Measurements from ENCODE around the gene RGSL1. TPM values are rescaled to one million over a fixed set of nuclear protein-coding genes. Genes with fewer than 3 reads are reported as not detected.

Gene RGSL1
- total RNA-seq, 1 donor = not detected

DNA sequence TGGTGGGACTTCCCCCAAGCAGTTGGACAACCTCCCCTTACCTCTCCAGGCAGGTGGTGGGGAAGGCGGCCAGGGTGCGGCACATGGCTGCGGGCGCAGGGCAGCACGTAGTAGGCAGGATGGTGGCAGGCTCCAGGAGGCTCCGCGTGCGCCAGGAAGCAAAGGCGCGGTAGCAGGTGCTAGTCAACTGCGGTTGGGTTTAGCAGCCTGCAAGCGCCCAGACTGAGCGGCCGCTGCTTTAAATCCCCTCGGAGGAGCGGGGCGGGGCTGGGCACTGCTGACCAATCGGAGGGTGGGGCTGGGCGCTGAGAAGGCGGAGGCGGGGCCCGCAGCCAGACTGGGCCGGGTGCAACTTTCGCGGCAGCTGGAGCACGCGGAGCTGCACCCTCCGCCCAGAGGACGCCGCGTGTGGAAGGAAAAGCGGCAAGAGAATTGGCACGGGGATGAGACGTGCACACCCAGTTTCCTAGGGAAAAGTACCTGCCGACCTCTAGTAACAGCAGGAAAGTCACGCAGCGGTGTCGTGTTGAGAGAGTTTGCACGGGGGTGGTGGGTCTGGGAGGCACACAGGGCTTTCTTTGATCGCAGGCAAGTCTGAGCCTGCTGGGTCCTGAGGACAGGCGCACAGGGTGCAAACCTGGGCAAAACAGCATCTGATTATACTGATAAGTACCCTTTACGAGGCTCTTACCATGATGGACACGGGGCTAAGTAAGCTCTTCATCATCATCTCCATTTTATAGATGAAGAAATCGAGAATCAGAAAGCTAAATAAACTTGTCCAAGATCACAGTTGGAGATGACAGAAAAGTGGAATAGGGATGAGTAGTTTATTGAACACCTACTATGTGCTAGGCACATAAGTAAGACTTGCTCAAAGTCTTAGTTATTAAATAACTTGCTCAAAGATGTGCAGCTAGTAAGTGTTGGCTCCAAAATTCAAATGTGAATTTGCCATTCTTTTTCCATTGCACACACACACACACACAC is 154.5 kb downstream of the RGSL1 start, which contains the start of gene RGS16:
Gene RGS16 (minus strand): TSS at position 215 of the 990 bp plus-strand sequence. CDS start 130 bp downstream, at position 85.
- Histone ChIP-seq H3K27me3 (ENCODE audit: insufficient read depth, low read length) (peaks cover 3% of the 10 kb centered on the region), H3K27ac (ENCODE audit: low read depth, low read length) (no peak within 1 kb of the TSS), H2AFZ (ENCODE audit: low read length) (peak within 1 kb of the TSS; percentile 89), H3K4me1 (ENCODE audit: insufficient read depth, low read length) (peaks cover 10% of the 10 kb centered on the region), H3K9me3 (ENCODE audit: low read depth, low read length) (no peaks in the 10 kb centered on the region), H3K79me2 (ENCODE audit: insufficient read depth, low read length) (no peaks in the 10 kb centered on the region), H3K36me3 (ENCODE audit: insufficient read depth, low read length) (no peaks in the 10 kb centered on the region), H4K20me1 (ENCODE audit: insufficient read depth, low read length) (no peaks in the 10 kb centered on the region), H3K4me2 (ENCODE audit: insufficient read depth, low read length) (peak within 1 kb of the TSS; percentile 81), H3K4me3 (ENCODE audit: insufficient read depth, low read length) (peak within 1 kb of the TSS; percentile 65)
- peak; percentile 97 for DNase-seq (ENCODE audit: insufficient read length, low spot score, missing footprints)
- TF ChIP-seq, protein P1, sequence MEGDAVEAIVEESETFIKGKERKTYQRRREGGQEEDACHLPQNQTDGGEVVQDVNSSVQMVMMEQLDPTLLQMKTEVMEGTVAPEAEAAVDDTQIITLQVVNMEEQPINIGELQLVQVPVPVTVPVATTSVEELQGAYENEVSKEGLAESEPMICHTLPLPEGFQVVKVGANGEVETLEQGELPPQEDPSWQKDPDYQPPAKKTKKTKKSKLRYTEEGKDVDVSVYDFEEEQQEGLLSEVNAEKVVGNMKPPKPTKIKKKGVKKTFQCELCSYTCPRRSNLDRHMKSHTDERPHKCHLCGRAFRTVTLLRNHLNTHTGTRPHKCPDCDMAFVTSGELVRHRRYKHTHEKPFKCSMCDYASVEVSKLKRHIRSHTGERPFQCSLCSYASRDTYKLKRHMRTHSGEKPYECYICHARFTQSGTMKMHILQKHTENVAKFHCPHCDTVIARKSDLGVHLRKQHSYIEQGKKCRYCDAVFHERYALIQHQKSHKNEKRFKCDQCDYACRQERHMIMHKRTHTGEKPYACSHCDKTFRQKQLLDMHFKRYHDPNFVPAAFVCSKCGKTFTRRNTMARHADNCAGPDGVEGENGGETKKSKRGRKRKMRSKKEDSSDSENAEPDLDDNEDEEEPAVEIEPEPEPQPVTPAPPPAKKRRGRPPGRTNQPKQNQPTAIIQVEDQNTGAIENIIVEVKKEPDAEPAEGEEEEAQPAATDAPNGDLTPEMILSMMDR (IDR thresholded peaks at IDR 0.05; ENCODE audit: extremely low read depth, low read depth, low read length) = no peak

DNA sequence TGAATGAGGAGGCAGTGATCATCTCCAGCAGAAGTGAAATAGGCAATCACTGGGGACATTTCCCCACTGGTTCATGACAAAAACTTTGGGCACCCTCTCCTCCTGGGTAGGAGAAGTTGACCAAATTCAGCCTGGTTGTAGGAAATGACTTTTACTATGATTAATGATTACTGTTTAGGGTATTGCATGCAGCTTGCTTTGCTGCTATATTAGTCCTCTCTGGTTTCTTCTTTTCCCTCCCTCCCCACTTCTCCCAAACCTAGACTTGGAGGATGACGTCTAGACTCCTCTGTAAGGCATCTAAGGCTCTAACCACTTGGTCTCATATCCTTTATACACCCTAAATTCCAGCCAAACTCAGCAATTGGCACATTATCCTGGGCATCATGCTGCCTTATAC is 157.6 kb downstream of the RGSL1 start:
- H3K79me2 ChIP-seq (ENCODE audit: insufficient read depth, low read length) = no peaks in the 10 kb centered on the region
- peaks cover 3% of the 10 kb centered on the region for H3K27me3 ChIP-seq (ENCODE audit: insufficient read depth, low read length)

DNA sequence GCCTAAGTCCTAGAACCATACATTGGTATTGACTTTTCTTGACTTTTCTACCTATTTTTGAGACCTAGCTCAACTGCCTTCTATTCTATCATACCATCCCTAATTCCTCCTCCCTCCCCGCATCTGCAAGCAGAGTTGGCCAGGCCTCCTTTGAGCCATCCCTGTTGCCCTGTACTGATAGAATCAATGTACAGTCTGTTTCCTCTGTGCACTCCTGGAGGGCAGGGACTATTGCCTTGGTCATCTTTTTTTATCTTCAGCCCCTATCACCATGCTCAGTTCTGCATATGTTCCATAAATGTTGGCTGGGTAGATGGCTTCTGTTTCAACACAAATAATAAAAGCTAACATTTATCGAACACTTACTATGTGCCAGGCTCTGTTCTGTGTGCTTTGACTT is 158.3 kb downstream of the RGSL1 start:
- Histone ChIP-seq H3K36me3 (ENCODE audit: insufficient read depth, low read length) (no peaks in the 10 kb centered on the region), H3K27me3 (ENCODE audit: insufficient read depth, low read length) (no peaks in the 10 kb centered on the region), H2AFZ (ENCODE audit: low read length) (no peak overlapping the region), H3K27ac (ENCODE audit: low read depth, low read length) (no peak overlapping the region), H3K79me2 (ENCODE audit: insufficient read depth, low read length) (no peaks in the 10 kb centered on the region), H3K4me3 (ENCODE audit: insufficient read depth, low read length) (no peak overlapping the region), H3K9me3 (ENCODE audit: low read depth, low read length) (no peaks in the 10 kb centered on the region), H3K4me2 (ENCODE audit: insufficient read depth, low read length) (no peak overlapping the region), H4K20me1 (ENCODE audit: insufficient read depth, low read length) (no peaks in the 10 kb centered on the region), H3K4me1 (ENCODE audit: insufficient read depth, low read length) (peaks cover 17% of the 10 kb centered on the region)
- TF ChIP-seq, protein P1 (IDR thresholded peaks at IDR 0.05; ENCODE audit: extremely low read depth, low read depth, low read length) = no peak
- DNase-seq (ENCODE audit: insufficient read length, low spot score, missing footprints) = no peak

More for the DNA sequence above, 157.6 kb downstream of the RGSL1 start:
- Histone ChIP-seq H3K4me1 (ENCODE audit: insufficient read depth, low read length) (peaks cover 17% of the 10 kb centered on the region), H3K4me2 (ENCODE audit: insufficient read depth, low read length) (no peak overlapping the region), H4K20me1 (ENCODE audit: insufficient read depth, low read length) (no peaks in the 10 kb centered on the region), H3K4me3 (ENCODE audit: insufficient read depth, low read length) (no peak overlapping the region), H3K9me3 (ENCODE audit: low read depth, low read length) (no peaks in the 10 kb centered on the region), H3K27ac (ENCODE audit: low read depth, low read length) (no peak overlapping the region), H3K36me3 (ENCODE audit: insufficient read depth, low read length) (no peaks in the 10 kb centered on the region), H2AFZ (ENCODE audit: low read length) (no peak overlapping the region)
- DNase-seq (ENCODE audit: insufficient read length, low spot score, missing footprints) = no peak
- TF ChIP-seq, protein P1 (IDR thresholded peaks at IDR 0.05; ENCODE audit: extremely low read depth, low read depth, low read length) = no peak

Measured in osteoblast (primary cell).